PC-9 (cell line): ENCODE data around the gene ZBTB21. TPM values are rescaled to one million over a fixed set of nuclear protein-coding genes. Genes with fewer than 3 reads are reported as not detected.

Experiments used
- BruUV-seq: library from RNA; stranded (reverse); fragments of 400-500 nt; replicated peaks from 2 replicates; lab custom pipeline; 2021; lab: Mats Ljungman, UMichigan
- CTCF ChIA-PET: fragments of 300-600 bp; sonication (Branson Sonifier 250); formaldehyde crosslinking; loops from one replicate; lab custom pipeline; 2022; ENCODE audit warnings: antibody characterized with exemption; lab: Charles Lee
- POLR2A ChIA-PET: fragments of 300-600 bp; sonication (Branson Sonifier 250); formaldehyde crosslinking; loops from one replicate; lab custom pipeline; 2022; ENCODE audit warnings: antibody characterized with exemption; ENCODE audit not compliant: unreplicated experiment; lab: Charles Lee
- DNase-seq, 2 experiments: peaks; one replicate each; pipeline versions ENCODE4 v3.0.0 to v3.0.0-alpha.2; 2015 to 2022; ENCODE audit warnings: mixed read lengths in 1 of 2
- H2AFZ ChIP-seq: fragments of 200-600 bp; sonication (generic); 2 replicates; pipeline ENCODE4 v1.8.1; 2017; ENCODE audit warnings: antibody characterized with exemption
- H3F3A ChIP-seq: fragments of 200-600 bp; sonication (generic); 2 replicates; pipeline ENCODE4 v1.8.1; 2017; ENCODE audit warnings: antibody characterized with exemption, mild to moderate bottlenecking, low read depth; ENCODE audit not compliant: insufficient read depth
- H3K27ac ChIP-seq: fragments of 200-600 bp; sonication (generic); 2 replicates; pipeline ENCODE4 v1.6.1; 2016; ENCODE audit warnings: mixed run types
- H3K27me3 ChIP-seq: fragments of 200-600 bp; sonication (generic); 2 replicates; pipeline ENCODE4 v1.6.1; 2016; ENCODE audit warnings: low read depth, mixed run types; ENCODE audit not compliant: insufficient read depth
- H3K36me3 ChIP-seq: fragments of 200-600 bp; sonication (generic); 2 replicates; pipeline ENCODE4 v1.6.1; 2016; ENCODE audit warnings: low read depth, mixed run types
- H3K4me1 ChIP-seq: fragments of 200-600 bp; sonication (generic); replicated peaks from 2 replicates; pipeline ENCODE4 v1.6.1; 2016; ENCODE audit warnings: mixed run types; ENCODE audit not compliant: insufficient read depth
- H3K4me2 ChIP-seq: fragments of 200-600 bp; sonication (generic); 2 replicates; pipeline ENCODE4 v1.6.1; 2017; ENCODE audit warnings: mixed run types
- H3K4me3 ChIP-seq: fragments of 200-600 bp; sonication (generic); 2 replicates; pipeline ENCODE4 v1.6.1; 2016; ENCODE audit warnings: mixed run types
- H3K79me2 ChIP-seq: fragments of 200-600 bp; sonication (generic); 2 replicates; pipeline ENCODE4 v1.6.1; 2017; ENCODE audit warnings: low read depth, mixed run types
- H3K9me2 ChIP-seq: fragments of 200-600 bp; sonication (generic); 2 replicates; pipeline ENCODE4 v1.8.1; 2017; ENCODE audit warnings: mild to moderate bottlenecking; ENCODE audit not compliant: insufficient read depth
- H3K9me3 ChIP-seq: fragments of 200-600 bp; sonication (generic); 2 replicates; pipeline ENCODE4 v1.8.1; 2016; ENCODE audit warnings: low read depth; ENCODE audit not compliant: insufficient read depth
- H4K20me1 ChIP-seq: fragments of 200-600 bp; sonication (generic); 2 replicates; pipeline ENCODE4 v1.8.1; 2017; ENCODE audit not compliant: insufficient read depth
- CTCF ChIP-seq: fragments of 200-600 bp; sonication (generic); conservative IDR thresholded peaks from 2 replicates; pipeline ENCODE4 v1.6.1; 2017; ENCODE audit warnings: mixed run types, antibody characterized with exemption, mild to moderate bottlenecking, moderate library complexity
- EZH2 ChIP-seq: fragments of 200-600 bp; sonication (generic); IDR thresholded peaks from 2 replicates; pipeline ENCODE4 v1.8.0; 2017; ENCODE audit warnings: antibody characterized with exemption, low read depth
- intact Hi-C: fragments of 100-400 bp; cut with micrococcal nuclease; formaldehyde crosslinking; loops from one replicate; pipeline ENCODE4 v1.10.0; 2022; ENCODE audit not compliant: unreplicated experiment
- total RNA-seq: library from RNA; stranded (reverse); gene quantifications from 2 replicates; pipeline ENCODE4 v1.2.3, GENCODE V29; 2021

Gene ZBTB21
- total RNA-seq, 1 experiment from 2014 or later, result 13.5 TPM

GRCh38 chr21:41965045-41965444 is 45.1 kb downstream of the ZBTB21 start:
- Histone ChIP-seq H3K27me3 (no peaks in the 10 kb centered on the region), H3K27ac (no peak overlapping the region), H3K4me3 (no peak overlapping the region), H3F3A (no peaks in the 10 kb centered on the region), H3K9me3 (no peaks in the 10 kb centered on the region), H4K20me1 (no peaks in the 10 kb centered on the region), H3K4me1 (peaks cover 7% of the 10 kb centered on the region; the same call in 1 of the 2 replicates), H2AFZ (no peak overlapping the region), H3K79me2 (no peaks in the 10 kb centered on the region), H3K36me3 (no peaks in the 10 kb centered on the region), H3K4me2 (no peak overlapping the region), H3K9me2 (no peaks in the 10 kb centered on the region)
- ChIA-PET CTCF (no interaction called here), POLR2A (no interaction called here)
- BruUV-seq, result no TSS peak
- no peak for DNase-seq
- no peak for TF ChIP-seq CTCF
- TF ChIP-seq EZH2, result no peak
- intact Hi-C loops, result no loop called here

DNA sequence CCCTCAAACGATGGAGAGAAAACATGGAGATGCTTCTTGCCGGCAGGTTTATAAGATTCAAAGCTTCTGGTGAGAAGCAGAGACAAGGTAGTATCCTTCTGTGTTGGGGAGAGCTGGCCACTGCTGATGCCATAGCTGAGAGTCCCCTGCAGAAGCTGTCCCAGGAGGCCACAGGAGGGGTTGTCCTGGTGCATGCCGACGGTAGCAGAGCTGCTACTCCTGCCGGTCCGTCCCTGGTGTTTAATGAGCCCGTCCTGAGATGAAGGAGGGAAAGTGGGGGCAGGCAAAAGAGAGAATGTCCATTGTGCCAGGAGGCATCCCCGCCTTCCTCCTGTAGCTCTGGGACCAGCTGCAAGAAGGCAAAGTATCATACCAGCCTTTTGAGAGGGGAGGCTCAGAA is 46.0 kb downstream of the ZBTB21 start:
- no peak overlapping the region for H3K4me2 ChIP-seq
- no peak for DNase-seq
- CTCF ChIA-PET, result no interaction called here

DNA sequence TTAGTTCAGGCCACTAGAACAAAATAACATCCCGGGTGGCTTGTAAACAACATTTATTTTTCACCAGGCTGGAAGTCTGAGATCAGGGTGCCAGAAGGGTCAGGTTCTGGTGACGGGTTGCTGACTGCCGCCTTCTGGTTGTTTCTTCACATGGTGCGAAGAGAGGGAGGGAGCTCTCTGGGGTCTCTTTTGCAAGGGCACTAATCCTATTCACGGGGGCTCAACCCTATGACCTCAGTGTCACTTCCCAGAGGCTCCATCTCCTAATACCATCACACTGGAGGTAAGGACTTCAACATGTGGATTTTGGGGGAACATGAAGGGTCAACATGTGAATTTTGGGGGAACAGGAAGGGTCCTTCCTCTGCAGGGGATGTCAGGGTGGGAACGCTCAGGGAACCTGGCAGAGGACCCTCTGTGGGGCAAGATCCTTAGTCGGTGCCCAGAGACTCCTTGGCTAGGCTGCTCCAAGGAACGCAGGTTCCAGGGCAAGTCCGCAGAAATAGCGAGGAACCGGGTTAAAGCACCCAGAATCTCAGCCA is 47.7 kb downstream of the ZBTB21 start:
- H2AFZ ChIP-seq, result no peak overlapping the region
- intact Hi-C loops, result no loop called here
- no peak for DNase-seq
- H3K27me3 ChIP-seq, result no peaks in the 10 kb centered on the region
- no peaks in the 10 kb centered on the region for H3K9me2 ChIP-seq
- peaks cover 14% of the 10 kb centered on the region for H3F3A ChIP-seq
- BruUV-seq, result no TSS peak
- H3K27ac ChIP-seq, result no peak overlapping the region
- ChIA-PET CTCF (no interaction called here), POLR2A (no interaction called here)
- H3K9me3 ChIP-seq, result no peaks in the 10 kb centered on the region
- H3K4me2 ChIP-seq, result no peak overlapping the region
- H3K4me1 ChIP-seq, result peaks cover 31% of the 10 kb centered on the region
- H4K20me1 ChIP-seq, result no peaks in the 10 kb centered on the region
- TF ChIP-seq EZH2, result no peak
- no peak for TF ChIP-seq CTCF
- no peak overlapping the region for H3K4me3 ChIP-seq
- H3K36me3 ChIP-seq, result no peaks in the 10 kb centered on the region
- no peaks in the 10 kb centered on the region for H3K79me2 ChIP-seq

More for the DNA sequence above, 46.0 kb downstream of the ZBTB21 start:
- H4K20me1 ChIP-seq, result no peaks in the 10 kb centered on the region
- H3K9me3 ChIP-seq, result no peaks in the 10 kb centered on the region
- no peaks in the 10 kb centered on the region for H3K9me2 ChIP-seq
- H3K27me3 ChIP-seq, result no peaks in the 10 kb centered on the region
- H3K79me2 ChIP-seq, result no peaks in the 10 kb centered on the region
- POLR2A ChIA-PET, result no interaction called here
- no peak overlapping the region for H2AFZ ChIP-seq
- intact Hi-C loops, result no loop called here
- peaks cover 14% of the 10 kb centered on the region for H3K4me1 ChIP-seq
- TF ChIP-seq CTCF (no peak), EZH2 (no peak)
- H3K4me3 ChIP-seq, result no peak overlapping the region
- no peaks in the 10 kb centered on the region for H3K36me3 ChIP-seq
- no peaks in the 10 kb centered on the region; the same call in 1 of the 2 replicates for H3F3A ChIP-seq
- no peak overlapping the region for H3K27ac ChIP-seq
- BruUV-seq, result no TSS peak
